Kidney glomerular epithelial cell (primary cell): ENCODE data around the gene CA5A.
"Not testable (repeated sequence)": the region's sequence is repeated elsewhere in the genome, so short reads cannot be mapped to it uniquely, and the experiment has no call there.

Experiments
- DNase-seq: peaks from one replicate; lab custom pipeline; 2025; lab: John Stamatoyannopoulos, UW

CA5A gene

GRCh38 chr16:87922250-87922871 lies 14.0 kb downstream of the CA5A start:
- no peak for DNase-seq

DNA sequence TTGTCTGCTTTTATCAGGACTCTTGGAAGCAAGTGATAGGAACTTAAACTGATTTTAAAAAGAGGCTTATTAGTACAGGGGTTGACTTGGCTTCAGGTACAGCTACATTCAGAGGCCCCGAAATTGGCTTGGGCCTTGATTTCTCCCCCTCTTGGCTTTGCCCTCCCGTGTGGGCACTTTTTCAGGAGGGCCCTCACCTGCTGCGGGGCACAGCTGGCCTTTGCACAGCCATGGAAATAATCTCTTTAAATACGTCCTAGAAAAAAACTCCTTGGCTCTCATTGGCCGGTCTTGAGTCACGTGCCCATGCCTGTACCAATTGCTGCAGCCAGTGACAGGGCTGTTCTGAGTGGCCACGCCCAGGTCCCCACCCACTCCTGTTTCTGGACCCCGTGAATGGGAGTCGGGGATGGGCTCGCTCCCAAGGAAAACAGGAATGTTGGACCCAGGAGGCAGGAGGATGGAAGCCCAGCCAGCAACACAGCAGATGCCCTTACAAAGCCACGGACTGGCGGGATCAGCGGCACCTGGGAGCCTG lies 15.0 kb downstream of the CA5A start:
- no peak for DNase-seq

DNA sequence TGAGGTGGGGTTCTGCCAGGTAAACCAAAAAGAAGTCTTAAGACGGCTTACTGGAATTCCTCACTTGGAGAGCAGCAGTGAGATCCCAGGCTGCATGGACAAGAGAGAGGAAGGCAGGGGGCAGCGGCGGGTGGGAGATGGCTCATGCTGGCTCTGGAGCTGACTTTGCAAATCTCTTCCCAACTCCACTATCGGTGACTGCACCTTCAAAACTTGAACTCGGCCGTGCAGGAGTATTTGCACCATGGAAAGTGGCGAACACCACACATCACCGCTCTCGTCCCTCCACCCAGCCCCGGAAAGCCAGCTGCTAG lies 16.7 kb downstream of the CA5A start:
- no peak for DNase-seq

DNA sequence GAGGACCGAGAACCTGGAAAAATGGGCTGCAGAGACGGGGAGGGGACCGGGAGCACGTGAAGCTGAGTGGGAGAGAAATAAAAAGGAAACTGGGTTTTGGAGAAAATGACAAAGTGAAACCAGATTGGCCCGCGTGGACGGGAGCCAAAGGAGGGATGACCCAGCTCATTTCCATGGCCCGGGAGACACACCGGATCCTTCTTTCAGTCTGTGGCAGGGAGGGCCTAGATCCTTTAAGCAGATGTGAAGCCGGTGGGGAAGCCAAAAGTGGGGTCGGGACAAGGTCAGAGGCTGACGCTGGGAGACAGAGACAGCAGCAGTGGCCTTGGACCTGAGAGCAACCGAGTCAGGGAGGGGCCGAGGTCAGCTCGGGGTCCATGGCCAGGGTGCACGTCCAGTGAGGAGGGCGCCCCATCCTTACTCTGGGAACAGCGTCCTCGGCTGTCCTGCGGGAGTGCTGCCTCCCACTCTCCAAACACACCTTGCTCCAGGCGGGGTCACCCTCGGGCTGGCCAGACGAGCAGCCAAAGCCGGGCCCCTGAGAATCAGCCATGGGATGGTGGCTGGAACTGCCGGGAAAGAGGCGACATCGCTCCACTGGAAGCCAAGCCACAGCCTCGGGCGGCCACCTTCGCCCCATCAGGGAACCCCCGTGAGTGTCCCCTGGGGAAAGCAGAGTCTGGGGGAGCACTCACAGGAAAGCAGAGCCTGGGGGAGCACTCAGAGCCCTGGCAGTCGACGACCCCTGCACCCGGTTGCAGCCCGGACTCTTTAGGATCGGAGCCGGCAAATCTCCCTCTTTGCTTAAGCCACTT lies 17.3 kb downstream of the CA5A start:
- no peak for DNase-seq

GRCh38 chr16:87918338-87918737 lies 18.0 kb downstream of the CA5A start:
- no peak for DNase-seq

- no peak for DNase-seq
Measured at GRCh38 chr16:87917503-87917902, 18.8 kb downstream of the CA5A start.

DNA sequence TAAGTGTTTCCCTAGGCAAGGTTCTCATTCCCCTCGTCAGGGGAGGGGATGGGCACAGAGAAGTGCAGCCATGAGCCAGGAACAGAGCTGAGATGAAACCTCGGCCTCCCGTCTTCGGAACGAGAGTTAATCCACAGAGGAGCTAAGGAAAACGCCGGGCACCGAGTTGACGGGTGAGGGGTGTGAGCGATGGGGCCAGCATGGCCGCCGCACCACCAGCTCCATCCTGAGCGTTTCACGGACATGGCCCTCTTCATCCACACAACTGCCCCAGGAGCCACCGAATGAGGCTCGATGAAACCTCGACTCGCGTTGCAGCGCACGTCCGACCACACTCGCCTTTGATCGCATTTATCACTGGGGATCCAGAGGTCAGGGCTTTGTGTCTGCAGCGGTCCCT lies 21.5 kb downstream of the CA5A start:
- DNase-seq, result no peak

- DNase-seq, result not testable (repeated sequence)
Measured at GRCh38 chr16:87914021-87914725, 22.2 kb downstream of the CA5A start.

DNA sequence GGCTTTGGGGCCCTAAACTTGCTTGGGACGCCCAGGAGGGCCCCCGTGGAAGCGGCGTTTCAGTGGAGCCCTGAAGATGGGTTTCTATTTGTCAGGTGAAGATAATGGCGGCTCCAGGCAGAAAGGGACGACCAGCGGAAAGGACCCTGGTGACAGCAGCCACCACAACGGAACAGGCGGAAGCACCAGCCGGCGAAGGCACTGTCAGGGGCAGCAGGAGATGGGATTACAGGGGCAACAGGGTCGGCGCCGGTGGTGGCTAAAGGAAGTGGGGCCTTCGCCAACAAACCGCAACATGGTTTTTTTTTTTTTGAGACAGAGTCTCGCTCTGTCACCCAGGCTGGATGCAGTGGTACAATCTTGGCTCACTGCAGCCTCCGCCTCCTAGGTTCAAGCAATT lies 23.6 kb downstream of the CA5A start:
- DNase-seq, result not testable (repeated sequence)

- not testable (repeated sequence) for DNase-seq
Measured at GRCh38 chr16:87911106-87911763, 25.1 kb downstream of the CA5A start.

DNA sequence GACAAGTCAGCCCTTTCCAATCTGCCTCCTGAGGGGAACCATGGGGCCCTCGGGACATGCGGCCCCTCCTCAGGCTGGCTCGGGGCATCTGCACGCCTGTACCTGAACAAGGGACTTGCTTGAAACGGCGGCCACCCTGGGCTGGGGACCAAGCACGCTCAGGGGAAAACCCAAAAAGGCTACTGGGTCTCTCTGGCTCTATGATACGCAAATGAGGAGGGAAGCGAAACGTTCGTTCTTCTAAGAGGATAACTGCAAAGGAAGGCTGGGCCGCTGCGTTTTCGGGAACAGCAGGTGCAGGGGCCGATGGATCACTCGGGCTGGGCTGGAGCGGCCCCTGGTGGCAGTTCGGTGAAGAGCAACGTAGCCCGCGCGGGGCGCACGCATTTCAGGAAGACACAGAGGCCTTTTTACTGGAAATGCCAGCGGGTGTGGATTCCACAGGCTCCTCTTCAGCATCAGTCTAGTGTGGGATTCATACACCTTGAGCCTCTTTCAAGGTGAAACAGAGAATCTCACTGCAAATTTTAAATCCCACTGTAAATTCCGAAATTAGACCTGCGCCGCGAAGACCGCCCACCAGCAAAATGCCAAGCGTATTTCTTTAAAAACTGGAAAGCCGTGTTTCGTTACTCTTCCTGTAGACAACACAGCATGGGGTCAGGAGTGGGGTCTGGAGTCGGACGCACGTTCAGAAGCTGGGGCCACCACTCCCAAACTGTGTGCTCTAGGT lies 27.0 kb downstream of the CA5A start:
- peak; percentile 28 for DNase-seq

DNA sequence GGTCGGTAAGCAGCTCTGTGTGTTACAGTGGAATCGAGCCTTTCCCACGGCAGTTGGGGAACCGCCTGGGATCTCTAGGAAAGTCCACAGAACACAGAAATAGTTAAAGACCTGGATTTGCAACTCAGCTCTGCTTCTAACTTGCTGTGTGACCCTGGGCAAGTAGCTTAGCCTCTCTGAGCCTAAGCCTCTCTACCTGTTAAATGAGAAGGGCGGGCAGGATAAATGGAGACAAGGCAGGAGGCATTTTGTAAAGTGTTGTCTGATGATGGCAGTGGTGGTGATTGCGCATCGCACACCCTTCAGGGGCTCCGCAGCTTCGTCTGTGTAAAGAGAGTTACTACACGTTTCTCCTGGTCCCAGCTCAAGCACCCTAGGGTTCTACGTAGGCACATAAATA lies 28.2 kb downstream of the CA5A start:
- DNase-seq, result not testable (repeated sequence)

GRCh38 chr16:87905521-87905920 lies 30.8 kb downstream of the CA5A start:
- not testable (repeated sequence) for DNase-seq

DNA sequence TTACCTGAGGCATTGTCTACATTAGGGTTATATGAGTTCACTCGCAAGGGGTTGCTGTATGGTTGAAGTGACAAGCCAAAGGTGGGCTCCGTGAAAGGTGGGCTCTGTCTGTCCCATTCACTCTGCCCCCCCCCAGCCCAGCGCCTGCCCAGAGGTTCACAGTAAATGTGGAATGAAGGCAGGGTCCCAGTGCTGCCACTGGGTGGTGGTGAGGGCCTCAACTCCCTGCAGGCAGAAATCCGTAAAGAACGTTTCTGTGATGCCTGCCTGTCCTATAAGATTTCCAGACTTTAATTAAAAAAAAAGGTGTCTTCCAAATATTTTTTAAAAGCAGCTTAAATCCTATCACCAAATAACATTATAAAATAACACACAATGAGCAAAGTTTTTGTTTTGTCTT lies 31.4 kb downstream of the CA5A start:
- DNase-seq, result not testable (repeated sequence)

GRCh38 chr16:87900489-87900888 lies 35.8 kb downstream of the CA5A start:
- not testable (repeated sequence) for DNase-seq

DNA sequence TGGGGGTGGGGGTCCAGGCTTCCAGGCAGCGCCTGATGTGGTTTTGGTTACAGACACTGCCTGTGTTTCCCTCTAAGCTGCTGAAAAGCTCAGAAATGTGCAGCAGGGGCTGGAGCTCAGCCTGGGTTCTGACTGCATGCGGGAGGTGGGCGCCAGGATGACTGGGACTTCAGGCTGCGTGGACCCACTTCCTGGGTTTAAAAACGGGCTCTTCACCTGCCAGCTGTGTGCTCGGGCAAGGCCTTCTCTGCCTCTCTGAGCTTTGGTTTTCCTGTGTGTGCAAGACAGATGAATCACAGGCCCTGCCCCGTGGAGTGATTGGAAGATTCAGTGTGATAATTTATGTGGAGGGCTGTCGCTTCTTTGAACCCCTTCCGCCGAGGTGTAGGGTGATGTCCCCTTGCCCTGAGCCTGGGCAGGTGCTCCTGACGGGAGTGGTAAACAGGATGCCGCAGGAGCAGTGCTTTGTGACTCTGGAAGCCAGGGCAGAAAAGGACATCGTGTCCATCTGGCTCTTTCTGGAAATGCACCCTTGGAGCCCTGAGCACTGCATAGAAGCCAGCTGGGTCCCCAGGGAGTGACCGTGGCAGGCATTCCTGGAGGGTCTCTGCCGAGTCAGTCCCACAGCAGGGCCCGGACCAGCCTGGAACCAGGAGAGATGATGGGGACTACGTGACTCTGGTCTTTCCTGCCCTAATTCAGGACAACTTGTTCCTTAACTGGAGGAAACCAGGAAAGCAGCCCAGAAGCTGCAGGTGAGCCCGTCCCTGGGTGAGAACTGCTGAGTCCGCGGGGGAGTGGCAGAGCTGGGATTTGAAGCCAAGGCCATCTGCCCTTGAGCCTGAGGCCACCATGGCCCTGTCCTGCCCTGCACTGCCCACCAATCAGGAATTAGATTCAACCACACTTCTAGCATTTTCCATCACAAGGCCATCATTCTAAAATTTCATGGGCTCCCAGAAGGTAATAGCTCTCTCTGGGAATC lies 38.5 kb downstream of the CA5A start:
- DNase-seq, result no peak

- DNase-seq, result not testable (repeated sequence)
Measured at GRCh38 chr16:87896924-87897520, 39.3 kb downstream of the CA5A start.

DNA sequence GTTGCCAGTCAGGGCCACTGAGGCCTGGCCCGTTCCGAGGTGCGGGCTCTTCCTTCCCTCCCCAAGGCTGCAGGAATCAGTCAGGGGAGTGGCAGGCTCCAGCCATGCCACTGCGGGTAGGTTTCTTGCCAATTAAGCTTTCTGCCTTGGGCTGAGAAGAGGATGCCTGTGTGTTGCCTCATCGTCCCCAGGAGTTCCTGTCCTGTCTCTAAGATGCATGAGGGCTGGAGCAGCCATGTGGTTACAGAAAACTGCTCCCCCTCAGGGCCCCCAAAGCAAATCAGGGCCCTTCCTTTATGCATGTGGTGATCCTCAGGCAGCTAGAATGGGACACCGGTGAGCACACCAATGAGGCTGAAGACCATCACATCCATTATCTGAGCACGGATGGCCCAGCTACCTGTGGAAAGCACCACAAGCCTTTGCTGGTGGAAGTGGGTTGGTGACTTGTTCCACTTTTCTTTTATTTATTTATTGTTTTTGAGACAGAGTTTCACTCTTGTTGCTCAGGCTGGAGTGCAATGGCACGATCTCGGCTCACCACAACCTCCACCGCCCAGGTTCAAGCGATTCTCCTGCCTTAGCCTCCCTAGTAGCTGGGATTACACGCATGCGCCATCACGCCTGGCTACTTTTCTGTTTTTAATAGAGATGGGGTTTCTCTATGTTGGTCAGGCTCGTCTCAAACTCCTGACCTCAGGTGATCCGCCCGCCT lies 40.0 kb downstream of the CA5A start:
- not testable (repeated sequence) for DNase-seq

DNA sequence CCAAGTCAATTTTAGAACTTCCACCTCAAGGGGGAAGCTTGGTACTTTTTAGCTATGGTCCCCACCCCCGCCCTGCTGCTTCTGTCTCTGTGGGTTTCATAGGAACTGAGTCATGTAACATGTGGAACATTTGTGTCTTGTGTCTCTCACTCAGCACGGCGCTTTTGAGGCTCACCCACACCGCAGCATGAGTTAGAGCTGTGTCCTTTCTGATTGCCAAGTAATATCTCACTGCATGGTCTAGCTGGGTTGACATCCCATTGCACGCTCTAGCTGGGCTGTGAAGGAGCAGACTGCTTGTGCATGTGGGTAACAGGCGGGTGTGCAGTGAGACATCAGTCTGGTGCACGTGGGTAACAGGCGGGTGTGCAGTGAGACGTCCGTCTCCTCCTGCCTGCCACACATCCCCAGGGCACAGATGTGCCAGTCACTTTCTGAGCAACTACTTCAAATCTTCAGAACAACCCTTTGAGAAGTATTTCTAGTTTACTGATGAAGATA lies 40.6 kb downstream of the CA5A start:
- DNase-seq, result no peak
